Right ventricle myocardium inferior (tissue), 1 donor: Measurements from ENCODE around the gene MAML3. TPM values are rescaled to one million over a fixed set of nuclear protein-coding genes. Genes with fewer than 3 reads are reported as not detected.

Source experiments
- ATAC-seq: fragments of 200-7000 bp; cut with Tn5 transposase; one replicate; pipeline ENCODE4 v1.9.1; 2020; ENCODE audit warnings: mild to moderate bottlenecking, moderate library complexity
- DNase-seq: peaks from one replicate; pipeline ENCODE4 v3.0.0; 2021; ENCODE audit errors: missing footprints
- intact Hi-C: fragments of 100-400 bp; cut with DNase I; formaldehyde crosslinking; loops from one replicate; pipeline ENCODE4 v1.11.0; 2022
- total RNA-seq: library from RNA; stranded (reverse); fragmentation: NEBNext Ultra II Directional; extraction: Animal tissue kit (Norgen Biotek cat#: 25700); gene quantifications from one replicate; pipeline ENCODE4 v1.2.1, GENCODE V29; 2021
- donor health status: DM: no; HTN: yes; CAD: no; lungs with severe emphysema.

The MAML3 gene
- total RNA-seq, 1 donor from 2014 or later = 2.3 TPM

DNA sequence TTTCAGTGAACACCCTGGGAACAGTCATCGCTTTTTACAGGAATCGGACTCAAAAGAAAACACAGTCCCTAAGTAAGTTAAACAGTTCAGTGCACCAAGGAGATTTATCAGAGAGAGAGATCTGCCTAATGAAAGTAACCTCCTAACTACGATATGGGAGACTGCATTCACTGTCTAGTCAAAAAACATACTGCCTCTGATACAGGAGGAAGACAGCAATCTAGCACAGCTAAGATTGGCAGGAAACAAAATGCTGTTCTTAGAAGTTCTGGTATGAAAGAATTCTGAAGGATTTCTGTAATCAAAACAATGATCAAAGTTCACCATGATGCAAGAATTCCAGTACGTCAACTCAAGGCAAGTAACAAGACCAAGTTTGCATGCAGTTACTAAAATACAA is 92.8 kb downstream of the MAML3 start:
- ATAC-seq (no peak), DNase-seq (no peak)
- intact Hi-C loops = no loop called here

DNA sequence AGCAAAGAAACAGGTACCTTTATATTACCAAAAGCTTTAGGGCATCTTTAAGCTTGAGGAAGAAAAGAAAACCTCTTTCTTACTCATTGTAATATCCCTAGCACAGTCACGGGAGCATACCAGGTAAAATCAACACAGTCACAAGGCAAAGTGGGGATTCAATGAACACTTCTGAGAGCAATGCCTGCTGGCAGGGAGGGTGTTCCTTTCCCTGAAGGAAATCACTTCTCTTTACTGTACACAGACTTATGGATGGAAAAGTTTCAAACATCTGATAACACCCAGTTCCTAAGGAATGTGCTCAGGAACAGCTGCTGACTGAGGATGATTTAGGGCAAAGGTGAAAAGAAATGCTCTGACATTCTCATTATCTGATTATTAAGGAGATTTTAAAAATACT is 94.8 kb downstream of the MAML3 start:
- no peak for ATAC-seq
- DNase-seq = no peak
- intact Hi-C loops = no loop called here

DNA sequence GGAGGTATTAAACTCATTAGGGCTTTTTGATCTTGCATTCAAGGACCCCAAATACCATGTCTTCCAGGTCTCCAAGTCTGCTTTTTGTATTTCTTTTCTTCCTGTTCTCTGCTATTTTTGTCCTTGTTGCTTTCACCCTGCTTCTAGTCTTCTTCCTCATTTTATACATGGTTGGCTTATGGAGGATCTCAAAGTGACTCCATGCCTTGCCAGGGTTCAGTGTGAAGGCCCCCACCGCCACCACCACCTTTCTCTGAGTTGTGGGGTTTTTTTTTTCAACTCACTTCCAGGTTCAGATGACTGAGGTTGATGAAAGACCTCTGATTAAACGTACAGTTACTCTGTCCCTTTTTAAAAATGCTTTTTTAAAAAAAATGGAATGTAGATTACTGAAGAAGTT is 96.3 kb downstream of the MAML3 start:
- ATAC-seq = no peak
- intact Hi-C loops = no loop called here

DNA sequence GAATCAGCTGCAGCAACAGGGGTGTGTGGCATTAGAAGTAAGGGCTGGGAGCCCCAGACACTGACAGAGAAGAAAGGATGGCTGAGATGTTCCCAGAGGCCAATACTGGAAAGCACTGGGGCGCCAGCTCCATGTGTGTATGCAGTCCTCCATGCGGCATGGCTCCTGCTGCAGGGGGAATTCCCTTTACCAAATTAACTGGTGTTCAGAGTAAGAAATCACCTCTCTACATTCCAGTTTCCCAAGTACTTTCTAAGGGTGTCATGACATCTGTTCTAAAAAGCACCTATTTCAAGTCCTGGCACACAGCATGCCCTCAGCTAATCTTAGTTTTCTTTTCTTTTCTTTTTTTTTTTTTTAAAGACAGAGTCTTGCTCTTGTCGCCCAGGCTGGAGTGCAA is 98.0 kb downstream of the MAML3 start:
- no peak for ATAC-seq
- intact Hi-C loops = no loop called here
- no peak for DNase-seq

More for the DNA sequence above, 96.3 kb downstream of the MAML3 start:
- no peak for DNase-seq

DNA sequence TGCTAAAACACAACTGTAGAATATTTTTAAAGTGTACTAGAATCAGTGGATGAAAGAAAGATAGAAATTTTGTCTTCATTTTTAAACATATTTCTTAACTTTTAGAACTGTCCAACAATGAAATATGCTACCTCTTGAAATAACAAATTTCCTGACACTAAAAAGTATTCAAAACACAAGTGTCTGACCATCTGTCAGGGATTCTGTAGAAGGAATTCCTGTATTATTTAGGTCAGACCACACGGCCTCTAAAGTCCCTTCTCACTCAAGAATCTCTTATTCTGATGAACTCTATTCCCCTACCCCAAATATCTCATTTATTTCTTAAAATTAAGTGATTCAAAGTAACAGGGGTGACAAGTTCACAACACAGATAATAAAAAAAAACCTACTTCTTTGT is 99.1 kb downstream of the MAML3 start:
- DNase-seq (no peak), ATAC-seq (no peak)
- intact Hi-C loops = loop anchor here (5.0 kb wide), 1 partner anchor 97 kb away; the partner anchor contains the start of gene MAML3

DNA sequence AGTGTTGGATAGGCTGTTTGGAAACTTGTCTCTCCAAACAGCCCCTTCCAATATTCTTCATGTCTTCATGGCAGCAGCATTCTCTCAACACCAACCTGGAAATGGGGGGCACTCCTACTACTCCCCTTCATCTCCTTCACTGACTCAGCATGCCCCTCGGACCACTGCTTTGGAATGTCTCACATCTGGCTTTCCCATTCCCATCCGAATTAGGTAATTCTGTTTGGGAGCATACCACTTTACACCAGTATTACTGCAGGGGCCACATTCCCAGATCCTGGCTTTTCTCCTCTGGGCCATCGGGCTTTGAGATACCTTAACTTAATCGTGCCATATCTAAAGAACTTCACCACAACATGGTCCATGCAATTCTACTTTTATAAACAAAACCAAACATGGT is 100.8 kb downstream of the MAML3 start:
- intact Hi-C loops = loop anchor here (2.0 to 5.0 kb wide), 2 partner anchors 99 to 200 kb away; partner anchors contain the start of gene MAML3
- no peak for DNase-seq
- no peak for ATAC-seq

DNA sequence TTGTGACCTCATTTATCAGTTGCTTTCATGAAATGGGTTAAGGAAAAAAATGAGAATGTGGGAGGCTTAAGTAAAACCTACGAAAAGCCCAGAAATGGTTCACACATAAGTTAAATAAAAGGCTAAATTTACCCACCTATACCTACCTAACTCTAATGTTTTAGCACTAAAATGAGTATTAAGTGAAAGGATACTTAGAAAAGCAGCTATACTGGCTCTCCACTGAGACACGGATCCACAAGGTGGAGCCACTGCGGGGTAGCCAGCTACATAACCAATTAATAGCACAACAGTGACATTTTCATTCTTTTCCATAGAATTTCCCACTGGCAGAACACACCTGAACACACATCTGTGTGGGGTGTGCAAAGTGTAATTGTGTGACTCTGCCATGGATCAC is 101.9 kb downstream of the MAML3 start:
- intact Hi-C loops = loop anchor here (2.0 to 5.0 kb wide), 2 partner anchors 100 to 201 kb away; partner anchors contain the start of gene MAML3
- ATAC-seq (no peak), DNase-seq (peak; percentile 62)

DNA sequence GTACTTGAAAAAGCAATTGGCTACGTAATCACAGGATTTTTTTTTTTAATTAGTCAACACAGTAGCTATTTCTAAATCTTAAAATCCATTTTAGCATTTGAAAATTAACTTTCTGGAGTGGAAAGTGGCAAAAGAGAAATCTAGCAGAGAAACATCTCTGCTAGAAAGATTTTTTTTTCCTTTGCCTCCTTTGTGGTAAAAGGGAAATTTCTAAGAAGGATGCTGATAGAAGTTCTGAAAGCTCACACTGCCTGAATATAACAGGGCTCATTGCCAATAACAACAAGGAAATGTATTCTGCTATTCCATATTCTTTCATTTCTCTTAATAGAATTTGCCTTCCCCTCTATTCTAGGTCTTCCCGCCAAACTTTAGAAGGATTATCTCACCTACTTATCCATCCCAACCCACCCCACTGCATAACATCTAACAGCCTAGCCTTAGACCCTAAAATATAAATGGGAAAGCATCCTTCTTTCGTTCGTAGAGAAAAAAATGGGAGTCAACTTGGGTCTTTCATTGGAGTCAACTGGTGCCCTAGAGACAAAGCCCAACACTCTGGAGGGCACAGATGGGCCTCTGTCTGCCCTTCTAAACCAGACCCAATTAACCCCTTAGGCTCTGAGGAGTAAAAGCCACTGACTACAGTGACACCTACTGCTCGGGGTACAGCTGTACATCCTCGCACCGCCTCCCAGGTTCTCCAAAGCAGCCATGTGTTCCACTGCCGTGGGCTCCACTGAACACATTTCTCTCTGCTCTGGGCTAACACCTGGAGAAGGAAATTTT is 103.9 kb downstream of the MAML3 start:
- DNase-seq = no peak
- ATAC-seq = no peak
- intact Hi-C loops = loop anchor here (5.0 kb wide), 2 partner anchors 102 to 318 kb away; partner anchors contain the start of gene MAML3

DNA sequence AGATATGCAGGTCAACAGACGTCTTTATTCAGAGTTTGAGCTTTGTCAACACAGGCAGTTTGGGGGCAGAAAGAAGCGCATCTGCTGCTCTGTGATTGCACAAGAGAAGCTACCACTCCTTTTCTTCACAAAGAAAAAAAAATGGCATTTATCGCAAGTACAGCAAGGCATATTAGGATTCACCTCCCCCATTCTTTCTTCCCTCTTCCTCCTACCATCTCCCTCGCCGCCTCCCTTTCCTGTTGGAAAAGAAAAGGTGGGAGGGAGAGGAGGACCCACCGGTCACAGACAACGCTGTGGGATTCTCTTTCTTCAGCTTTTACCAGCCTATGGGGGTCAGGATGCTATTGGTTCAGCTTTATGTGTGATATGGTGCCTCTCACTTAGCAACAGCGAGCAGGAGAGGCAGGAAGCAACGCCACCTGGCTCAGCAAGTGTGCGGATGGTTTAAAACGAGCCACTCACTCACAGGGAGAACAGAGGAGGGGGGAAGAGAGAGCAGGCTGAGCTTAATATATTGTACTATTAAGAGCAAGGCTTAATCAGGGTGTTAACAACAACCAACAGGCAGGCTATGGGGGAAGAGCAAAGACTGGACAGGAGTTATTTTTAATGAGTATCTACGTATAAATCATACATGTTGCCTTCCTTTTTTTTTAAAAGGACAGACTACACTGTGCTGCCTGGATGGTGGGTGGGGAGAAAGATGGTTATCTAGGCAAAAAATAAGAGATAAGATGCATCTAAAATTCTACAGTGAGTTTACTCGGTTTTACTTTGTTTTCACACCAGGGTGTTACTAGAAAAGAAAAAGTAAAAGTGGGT is 104.7 kb downstream of the MAML3 start:
- intact Hi-C loops = loop anchor here (5.0 kb wide), 1 partner anchor 317 kb away; no protein-coding TSS in a partner anchor
- DNase-seq (peak; percentile 71), ATAC-seq (peak; percentile 67)

DNA sequence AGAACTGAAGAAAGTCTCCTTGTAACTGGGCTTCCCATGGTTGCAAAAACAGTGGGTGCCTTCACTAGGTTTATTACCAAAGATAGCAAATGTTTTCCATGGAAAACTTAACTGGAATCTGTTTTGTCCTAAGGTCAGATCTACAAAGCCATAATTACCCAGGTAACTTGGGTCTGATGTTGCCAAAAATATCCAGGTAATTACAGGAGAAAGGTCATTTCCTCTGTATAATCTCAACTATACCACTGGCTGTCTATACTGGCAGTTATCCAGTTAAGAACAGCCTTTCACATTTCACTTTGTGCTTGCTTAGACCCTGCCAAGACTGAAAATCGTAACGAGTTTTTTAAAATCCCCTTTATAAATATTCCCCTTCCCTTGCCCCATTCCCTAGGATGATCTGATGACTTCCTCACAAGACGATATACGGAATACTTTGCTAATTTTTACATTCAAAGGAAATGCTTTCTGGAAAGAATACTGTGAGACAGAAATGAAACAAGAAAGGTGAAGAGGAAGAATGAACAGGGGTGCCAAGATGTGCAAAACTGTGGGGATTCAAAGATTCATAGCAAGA is 105.5 kb downstream of the MAML3 start:
- intact Hi-C loops = loop anchor here (5.0 kb wide), 1 partner anchor 316 kb away; no protein-coding TSS in a partner anchor
- DNase-seq = no peak
- no peak for ATAC-seq

DNA sequence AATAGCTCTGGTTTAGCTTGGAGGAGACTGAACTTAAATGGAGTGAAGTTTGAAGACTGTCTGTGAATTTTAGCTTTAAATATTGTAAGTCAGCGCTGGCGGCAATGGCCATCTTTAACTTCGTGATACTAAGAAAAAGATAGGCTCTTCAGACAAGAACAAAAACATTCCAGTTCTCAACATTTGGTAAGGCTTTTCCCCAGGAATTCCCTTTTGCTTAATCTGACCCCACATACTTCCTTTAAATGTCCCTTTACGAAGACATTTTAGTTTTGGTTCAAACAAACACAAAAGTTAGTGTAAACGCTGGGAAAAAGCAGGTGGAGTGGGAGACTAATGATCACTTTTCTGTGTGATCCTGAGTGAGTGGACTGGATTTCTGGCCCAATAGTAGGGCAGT is 106.2 kb downstream of the MAML3 start:
- no peak for ATAC-seq
- intact Hi-C loops = loop anchor here (5.0 kb wide), 1 partner anchor 315 kb away; no protein-coding TSS in a partner anchor

DNA sequence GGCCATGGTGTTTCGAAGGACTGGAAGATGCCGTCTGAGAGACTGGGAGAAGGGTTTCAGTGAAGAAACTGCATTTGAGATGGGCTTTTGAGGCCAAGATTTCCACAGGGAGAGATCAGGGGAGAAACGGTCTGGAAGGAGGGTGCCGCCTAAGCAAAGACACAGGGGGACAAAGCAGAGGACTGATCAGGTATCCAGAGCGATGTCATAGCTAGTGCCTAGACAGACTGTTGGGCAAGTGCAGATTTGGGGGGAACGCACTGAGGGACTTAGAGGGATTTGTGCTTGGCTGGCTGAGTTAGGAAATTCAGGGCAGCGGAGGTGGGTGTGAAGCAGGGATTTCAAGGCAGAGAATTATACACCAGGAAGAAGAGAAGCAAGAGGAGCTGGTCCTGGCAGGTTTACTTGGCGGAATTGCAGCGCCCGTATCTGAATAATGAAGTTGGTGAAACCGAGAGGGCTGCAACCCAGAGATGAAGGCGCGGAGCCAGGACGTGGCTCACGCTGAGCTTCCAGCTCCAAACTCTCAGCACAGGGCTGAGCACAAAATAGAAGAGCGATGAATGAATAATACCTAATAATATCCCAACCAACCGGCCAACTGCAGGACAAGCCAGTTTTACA is 106.9 kb downstream of the MAML3 start:
- intact Hi-C loops = loop anchor here (5.0 kb wide), 1 partner anchor 315 kb away; no protein-coding TSS in a partner anchor
- ATAC-seq (peak; percentile 87), DNase-seq (peak; percentile 75)

More for the DNA sequence above, 106.2 kb downstream of the MAML3 start:
- no peak for DNase-seq

DNA sequence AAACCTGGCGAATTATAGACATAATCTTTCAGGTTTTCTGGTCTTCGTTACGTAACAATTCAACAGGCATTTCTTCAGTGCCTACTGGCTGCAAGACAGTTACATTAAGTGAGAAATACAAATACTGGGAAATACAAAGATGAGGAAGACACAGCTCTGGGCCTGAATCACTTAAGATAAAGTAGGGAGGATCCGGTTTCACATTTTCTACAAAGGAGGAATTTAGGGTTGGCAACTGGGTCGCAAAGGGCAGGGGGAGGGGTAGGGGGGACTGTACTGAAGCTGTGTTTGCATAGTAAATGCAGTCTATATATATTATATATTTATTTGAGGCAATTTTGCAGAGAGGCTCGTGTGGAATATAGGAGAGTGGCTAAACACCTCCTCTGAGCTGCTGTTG is 107.4 kb downstream of the MAML3 start:
- intact Hi-C loops = loop anchor here (5.0 kb wide), 1 partner anchor 314 kb away; no protein-coding TSS in a partner anchor
- DNase-seq (no peak), ATAC-seq (no peak)

DNA sequence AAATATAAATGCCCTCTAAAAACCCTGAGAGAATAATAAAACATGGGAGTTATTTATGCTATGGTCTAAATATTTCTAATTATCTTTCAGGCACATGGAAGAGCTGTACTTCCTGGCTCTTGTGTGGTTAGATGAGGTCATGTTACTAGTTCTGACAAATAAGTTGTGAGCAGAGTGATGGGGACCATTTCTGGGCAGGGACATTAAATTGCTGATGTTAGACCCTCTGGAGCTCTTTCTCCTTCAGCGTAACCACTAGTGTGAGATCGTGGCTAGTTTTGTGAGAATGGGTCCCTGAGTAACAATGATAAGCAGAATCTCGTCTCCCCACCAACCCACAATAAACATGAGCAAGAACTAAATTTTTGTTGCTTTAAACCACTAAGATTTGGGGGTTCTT is 108.0 kb downstream of the MAML3 start:
- DNase-seq = no peak
- intact Hi-C loops = loop anchor here (5.0 kb wide), 1 partner anchor 314 kb away; no protein-coding TSS in a partner anchor
- ATAC-seq = no peak

DNA sequence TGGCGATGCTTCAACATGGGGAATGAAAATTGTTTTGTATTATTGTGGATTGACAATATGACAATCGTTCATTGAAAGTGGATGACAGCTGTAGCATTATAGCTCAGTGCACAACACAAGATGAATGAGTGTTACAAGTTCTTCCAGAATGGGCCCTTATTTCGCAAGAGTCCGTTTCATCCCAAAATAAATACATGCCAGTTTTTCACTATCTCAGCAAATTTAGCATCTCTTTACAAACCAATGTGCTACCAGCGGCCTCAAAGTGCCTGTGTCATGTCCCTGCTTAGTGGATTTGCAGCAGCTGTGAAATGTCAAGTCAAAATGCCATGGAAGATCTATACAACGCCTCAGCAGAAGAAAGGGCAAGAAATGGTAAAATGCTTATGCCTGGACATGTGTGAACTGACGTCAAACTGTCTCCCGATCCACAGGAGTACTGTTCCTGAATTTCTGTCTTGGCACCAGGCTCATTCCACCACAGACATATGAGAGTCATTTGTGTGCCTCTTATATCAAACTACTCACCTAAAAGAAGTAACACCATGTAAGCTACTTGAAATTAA is 109.6 kb downstream of the MAML3 start:
- intact Hi-C loops = no loop called here
- ATAC-seq = no peak

DNA sequence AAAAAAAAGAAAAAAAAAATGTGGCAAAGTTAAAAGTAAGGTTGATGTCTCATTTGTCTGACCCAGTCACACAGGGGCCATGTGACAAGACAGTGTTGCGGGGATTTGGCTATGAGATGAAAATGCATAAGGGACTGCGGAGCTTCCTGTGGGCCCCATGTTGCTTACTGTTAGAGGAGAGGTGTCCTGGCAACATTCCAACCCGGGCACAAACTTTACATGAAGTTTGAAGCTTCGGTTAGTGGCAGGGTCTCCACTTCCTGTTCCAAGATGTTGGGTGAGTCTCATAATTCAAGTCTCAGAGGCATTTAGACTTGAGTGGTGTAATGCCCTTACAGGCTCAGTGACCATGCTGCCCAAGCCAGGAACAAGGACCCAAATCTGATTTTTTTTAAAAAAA is 111.3 kb downstream of the MAML3 start:
- ATAC-seq (no peak), DNase-seq (no peak)
- intact Hi-C loops = no loop called here

More for the DNA sequence above, 109.6 kb downstream of the MAML3 start:
- DNase-seq = no peak

DNA sequence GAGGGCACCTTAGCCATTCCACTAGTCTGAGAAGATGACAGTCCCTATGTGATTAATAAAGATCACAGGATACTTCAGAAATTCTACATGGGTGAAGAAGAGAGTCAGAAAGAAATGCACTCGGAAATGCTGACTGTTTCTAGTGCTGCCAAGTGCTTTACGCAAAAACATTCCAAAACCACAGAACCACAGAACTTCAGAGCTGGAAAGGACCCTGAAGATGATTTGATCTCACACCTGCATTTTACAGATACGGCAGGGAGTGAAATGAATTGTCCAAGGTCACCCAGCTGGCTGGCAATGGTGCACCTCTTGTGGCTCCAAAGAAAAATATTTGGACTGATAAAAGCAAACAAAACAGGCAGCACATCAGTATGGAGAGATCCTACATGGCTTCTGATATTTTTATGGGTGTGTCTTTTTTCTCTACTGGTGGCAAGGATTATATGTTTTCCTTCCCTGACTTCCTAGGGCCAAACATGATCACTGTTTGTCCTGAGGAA is 115.9 kb downstream of the MAML3 start:
- intact Hi-C loops = no loop called here
- no peak for DNase-seq
- no peak for ATAC-seq
